Glomerular visceral epithelial cell (primary cell): ENCODE results near the gene APOBEC3F.
"Not testable (repeated sequence)": the region's sequence is repeated elsewhere in the genome, so short reads cannot be mapped to it uniquely, and the experiment has no call there.

Experiments
- DNase-seq: peaks from one replicate; pipeline ENCODE4 v3.0.0-alpha.2; 2016; ENCODE audit errors: extremely low spot score

The APOBEC3F gene

GRCh38 chr22:39073981-39074380, 33.3 kb downstream of the APOBEC3F start:
- no peak for DNase-seq

GRCh38 chr22:39076155-39077025, 35.7 kb downstream of the APOBEC3F start:
- not testable (repeated sequence) for DNase-seq

- DNase-seq, result peak; percentile 47
Observed at GRCh38 chr22:39077026-39077840, 36.6 kb downstream of the APOBEC3F start, which contains the start of gene APOBEC3G. Gene APOBEC3G, plus strand, starts transcription at chr22:39077275. Its CDS starts 87 bp downstream, at chr22:39077362.

GRCh38 chr22:39077912-39078311, 37.2 kb downstream of the APOBEC3F start:
- not testable (repeated sequence) for DNase-seq

- no peak for DNase-seq
Observed at GRCh38 chr22:39078329-39078728, 37.7 kb downstream of the APOBEC3F start.

GRCh38 chr22:39079054-39079637, 38.5 kb downstream of the APOBEC3F start:
- not testable (repeated sequence) for DNase-seq

- DNase-seq, result no peak
Observed at GRCh38 chr22:39080052-39080762, 39.5 kb downstream of the APOBEC3F start.

GRCh38 chr22:39081016-39081415, 40.4 kb downstream of the APOBEC3F start:
- no peak for DNase-seq

GRCh38 chr22:39081598-39081997, 40.9 kb downstream of the APOBEC3F start:
- DNase-seq, result no peak

GRCh38 chr22:39083212-39084165, 42.8 kb downstream of the APOBEC3F start:
- DNase-seq, result no peak

GRCh38 chr22:39084666-39085065, 44.0 kb downstream of the APOBEC3F start:
- DNase-seq, result no peak

GRCh38 chr22:39087098-39087497, 46.4 kb downstream of the APOBEC3F start:
- DNase-seq, result no peak

GRCh38 chr22:39087881-39088684, 47.4 kb downstream of the APOBEC3F start:
- DNase-seq, result no peak

- DNase-seq, result no peak
Observed at GRCh38 chr22:39088685-39089032, 48.0 kb downstream of the APOBEC3F start.

- DNase-seq, result no peak
Observed at GRCh38 chr22:39089928-39090327, 49.3 kb downstream of the APOBEC3F start.

- peak; percentile 63 for DNase-seq
Observed at GRCh38 chr22:39090426-39091064, 49.9 kb downstream of the APOBEC3F start.

GRCh38 chr22:39091126-39092081, 50.7 kb downstream of the APOBEC3F start:
- DNase-seq, result no peak
